ENCODE data around the gene PLEKHH1. TPM values are rescaled to one million over a fixed set of nuclear protein-coding genes. Genes with fewer than 3 reads are reported as not detected.

The PLEKHH1 gene
- total RNA-seq, 1 donor from 2014 or later: 119 TPM

DNA sequence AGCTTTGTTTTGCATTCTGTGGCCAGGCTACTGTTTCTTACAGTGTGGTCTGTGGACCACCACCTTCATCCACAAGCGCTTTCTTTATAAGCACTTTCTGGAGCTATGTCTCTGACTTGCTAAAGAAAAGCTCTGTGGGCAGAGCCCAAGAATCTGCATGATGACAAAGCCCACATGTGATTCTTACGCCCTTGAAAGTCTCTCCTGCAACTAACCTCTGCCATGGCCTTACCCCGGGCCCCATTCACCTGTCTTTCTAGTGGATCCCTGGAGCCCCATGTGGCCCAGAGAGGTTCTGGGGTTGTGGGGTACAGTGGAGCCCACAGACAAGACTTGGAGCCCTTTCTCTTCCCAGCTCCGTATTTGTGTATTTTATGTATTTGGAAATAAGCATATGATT lies 16.6 kb downstream of the PLEKHH1 start:
- TF ChIP-seq CTCF (IDR thresholded peaks at IDR 0.05; ENCODE audit: unreplicated experiment): no peak

DNA sequence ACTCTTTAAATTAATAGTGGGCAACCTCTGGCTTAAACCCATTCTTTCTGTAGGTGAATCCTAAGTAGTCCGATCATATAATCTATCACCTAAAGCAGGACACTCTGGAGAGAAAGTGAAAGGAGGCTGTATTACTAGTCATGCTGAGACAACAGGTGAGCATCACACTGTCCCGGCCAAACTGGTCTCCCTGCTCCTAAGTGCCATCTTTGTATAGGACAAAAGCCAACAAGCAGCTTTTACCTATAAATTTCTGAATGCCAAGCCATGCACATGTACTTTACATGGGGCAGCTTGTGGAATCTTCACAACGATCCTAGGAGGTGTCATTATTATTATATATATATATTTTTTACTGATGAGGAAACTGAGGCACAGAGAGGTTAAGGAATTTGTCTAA lies 18.0 kb downstream of the PLEKHH1 start:
- Mint-ChIP-seq H3K4me1 (ENCODE audit: low read depth) (peaks cover 7% of the 10 kb centered on the region), H3K9me3 (ENCODE audit: low read depth) (no peaks in the 10 kb centered on the region), H3K36me3 (ENCODE audit: insufficient read depth) (peaks cover 13% of the 10 kb centered on the region), H3K27me3 (no peaks in the 10 kb centered on the region), H3K27ac (no peak overlapping the region), H3K4me3 (ENCODE audit: low read depth) (no peak overlapping the region)
- no peak for TF ChIP-seq CTCF (IDR thresholded peaks at IDR 0.05; ENCODE audit: unreplicated experiment)
- DNase-seq (ENCODE audit: low spot score, unreplicated experiment): no peak

More for the DNA sequence above, 16.6 kb downstream of the PLEKHH1 start:
- no peak for DNase-seq (ENCODE audit: low spot score, unreplicated experiment)
- Mint-ChIP-seq H3K4me1 (ENCODE audit: low read depth) (peaks cover 7% of the 10 kb centered on the region), H3K36me3 (ENCODE audit: insufficient read depth) (peaks cover 22% of the 10 kb centered on the region), H3K27me3 (no peaks in the 10 kb centered on the region), H3K9me3 (ENCODE audit: low read depth) (no peaks in the 10 kb centered on the region), H3K4me3 (ENCODE audit: low read depth) (no peak overlapping the region), H3K27ac (no peak overlapping the region)

DNA sequence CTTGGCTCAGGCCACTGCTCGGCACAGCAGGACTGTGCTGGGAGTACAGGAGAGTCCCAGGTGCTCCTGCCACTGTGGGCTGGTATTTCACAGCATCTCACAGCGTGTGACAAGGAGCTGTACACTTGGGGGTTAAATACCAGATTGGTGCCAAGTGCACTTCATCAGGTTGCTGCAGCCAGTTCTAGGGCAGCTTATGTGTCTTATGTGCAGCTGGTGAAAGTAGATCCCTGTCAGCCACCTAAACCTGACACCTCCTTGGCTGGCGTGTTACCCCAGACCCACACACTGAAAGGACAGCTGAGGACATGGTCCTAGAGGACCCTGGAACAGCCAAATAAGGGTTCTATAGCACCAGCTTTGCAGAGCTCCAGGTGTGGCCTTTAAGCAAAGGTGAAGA lies 18.9 kb downstream of the PLEKHH1 start:
- peaks cover 11% of the 10 kb centered on the region for H3K36me3 Mint-ChIP-seq (ENCODE audit: insufficient read depth)
- TF ChIP-seq CTCF (IDR thresholded peaks at IDR 0.05; ENCODE audit: unreplicated experiment): no peak
- H3K9me3 Mint-ChIP-seq (ENCODE audit: low read depth): no peaks in the 10 kb centered on the region
- no peaks in the 10 kb centered on the region for H3K27me3 Mint-ChIP-seq
- H3K4me3 Mint-ChIP-seq (ENCODE audit: low read depth): no peak overlapping the region
- H3K27ac Mint-ChIP-seq: no peak overlapping the region
- peaks cover 7% of the 10 kb centered on the region for H3K4me1 Mint-ChIP-seq (ENCODE audit: low read depth)
- no peak for DNase-seq (ENCODE audit: low spot score, unreplicated experiment)

- H3K4me3 Mint-ChIP-seq (ENCODE audit: low read depth): no peak overlapping the region
- no peak overlapping the region for H3K27ac Mint-ChIP-seq
- H3K4me1 Mint-ChIP-seq (ENCODE audit: low read depth): peaks cover 7% of the 10 kb centered on the region
- no peak for TF ChIP-seq CTCF (IDR thresholded peaks at IDR 0.05; ENCODE audit: unreplicated experiment)
- DNase-seq (ENCODE audit: low spot score, unreplicated experiment): no peak
- H3K9me3 Mint-ChIP-seq (ENCODE audit: low read depth): no peaks in the 10 kb centered on the region
- H3K27me3 Mint-ChIP-seq: no peaks in the 10 kb centered on the region
- H3K36me3 Mint-ChIP-seq (ENCODE audit: insufficient read depth): peaks cover 13% of the 10 kb centered on the region
These were observed 20.5 kb downstream of the PLEKHH1 start for GRCh38 chr14:67553547-67553946.

DNA sequence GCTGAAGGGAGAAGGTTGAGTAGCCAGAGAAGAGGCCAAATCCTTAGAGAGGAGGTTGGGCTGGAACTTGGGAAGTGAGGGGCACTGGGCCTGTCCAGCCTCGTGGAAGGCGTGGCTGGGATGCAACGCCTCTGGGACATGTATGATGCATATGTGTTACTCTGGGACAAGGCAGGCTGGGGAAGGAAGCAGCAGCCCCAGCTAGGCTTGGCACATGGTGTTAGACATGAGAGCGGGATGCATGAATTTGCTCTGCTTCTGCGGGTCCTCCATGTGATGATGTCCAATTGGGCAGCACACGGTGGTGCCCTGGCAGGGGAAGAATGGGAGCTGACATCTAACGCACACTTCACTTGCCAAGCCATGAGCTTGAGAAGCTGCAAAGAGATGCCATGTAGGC lies 21.3 kb downstream of the PLEKHH1 start:
- Mint-ChIP-seq H3K27me3 (no peaks in the 10 kb centered on the region), H3K4me3 (ENCODE audit: low read depth) (no peak overlapping the region), H3K27ac (no peak overlapping the region), H3K9me3 (ENCODE audit: low read depth) (no peaks in the 10 kb centered on the region), H3K36me3 (ENCODE audit: insufficient read depth) (peaks cover 12% of the 10 kb centered on the region), H3K4me1 (ENCODE audit: low read depth) (peaks cover 7% of the 10 kb centered on the region)
- TF ChIP-seq CTCF (IDR thresholded peaks at IDR 0.05; ENCODE audit: unreplicated experiment): no peak
- DNase-seq (ENCODE audit: low spot score, unreplicated experiment): no peak
